Measurements from ENCODE around the gene MAP2K2.

GRCh38 chr19:4077007-4077374 is 46.9 kb downstream of the MAP2K2 start:
- TF ChIP-seq CTCF (IDR thresholded peaks at IDR 0.05) (no peak), POLR2A (IDR thresholded peaks at IDR 0.05) (no peak)
